GM19438 (cell line): ENCODE results near the gene TERF2IP.

Source experiments
- ATAC-seq: cut with Tn5 transposase; IDR thresholded peaks from one replicate; pipeline ENCODE4 v1.9.1; 2021; ENCODE audit warnings: low read depth; ENCODE audit not compliant: unreplicated experiment

The TERF2IP gene

GRCh38 chr16:75635036-75635435 is 12.5 kb upstream of the TERF2IP start:
- no peak for ATAC-seq

GRCh38 chr16:75640598-75640997 is 7.0 kb upstream of the TERF2IP start:
- ATAC-seq, result no peak

GRCh38 chr16:75644240-75645012 is 3.1 kb upstream of the TERF2IP start:
- ATAC-seq, result no peak

GRCh38 chr16:75647112-75647491 is 471 bp upstream of the TERF2IP start:
- ATAC-seq, result peak; percentile 14

- peak; percentile 42 for ATAC-seq
These were observed 898 bp downstream of the TERF2IP start for GRCh38 chr16:75648265-75649076.

GRCh38 chr16:75653922-75654321 is 6.3 kb downstream of the TERF2IP start:
- no peak for ATAC-seq

GRCh38 chr16:75658175-75658574 is 10.6 kb downstream of the TERF2IP start:
- no peak for ATAC-seq

GRCh38 chr16:75660321-75660720 is 12.7 kb downstream of the TERF2IP start:
- no peak for ATAC-seq

- no peak for ATAC-seq
These were observed 13.2 kb downstream of the TERF2IP start for GRCh38 chr16:75660726-75661302.

GRCh38 chr16:75667503-75667902 is 19.9 kb downstream of the TERF2IP start:
- no peak for ATAC-seq

GRCh38 chr16:75676909-75677308 is 29.3 kb downstream of the TERF2IP start, which contains the start of gene CPHXL2:
CPHXL2 (minus strand) TSS chr16:75677009; CDS start chr16:75676999, 10 bp downstream.
- no peak for ATAC-seq

GRCh38 chr16:75679366-75679765 is 31.8 kb downstream of the TERF2IP start:
- no peak for ATAC-seq

GRCh38 chr16:75682308-75682707 is 34.7 kb downstream of the TERF2IP start:
- ATAC-seq, result no peak

- no peak for ATAC-seq
These were observed 39.8 kb downstream of the TERF2IP start for GRCh38 chr16:75687361-75687760.

- ATAC-seq, result no peak
These were observed 48.1 kb downstream of the TERF2IP start for GRCh38 chr16:75695708-75696107.

- ATAC-seq, result no peak
These were observed 50.0 kb downstream of the TERF2IP start for GRCh38 chr16:75697571-75697970.

- ATAC-seq, result no peak
These were observed 53.8 kb downstream of the TERF2IP start, which contains the start of gene DUXB for GRCh38 chr16:75701361-75701760. DUXB (minus strand) TSS chr16:75701461; CDS start chr16:75701418, 43 bp downstream.

GRCh38 chr16:75702242-75702641 is 54.7 kb downstream of the TERF2IP start:
- no peak for ATAC-seq

- ATAC-seq, result no peak
These were observed 55.7 kb downstream of the TERF2IP start for GRCh38 chr16:75703306-75703705.
